HG03095 (cell line): Measurements from ENCODE around the gene CLK2.
"Not testable (repeated sequence)": the region's sequence is repeated elsewhere in the genome, so short reads cannot be mapped to it uniquely, and the experiment has no call there.

Experiments used
- ATAC-seq: cut with Tn5 transposase; IDR thresholded peaks from one replicate; pipeline ENCODE4 v1.9.1; 2021; ENCODE audit warnings: moderate library complexity; ENCODE audit not compliant: unreplicated experiment

The CLK2 gene

GRCh38 chr1:155269381-155269780, 3.9 kb downstream of the CLK2 start:
- ATAC-seq: no peak

GRCh38 chr1:155268630-155269029, 4.7 kb downstream of the CLK2 start:
- no peak for ATAC-seq

GRCh38 chr1:155267373-155267772, 5.9 kb downstream of the CLK2 start:
- ATAC-seq: no peak

GRCh38 chr1:155266553-155266952, 6.8 kb downstream of the CLK2 start:
- ATAC-seq: no peak

GRCh38 chr1:155263067-155263466, 10.2 kb downstream of the CLK2 start:
- no peak for ATAC-seq

- peak; percentile 88 for ATAC-seq
Observed at GRCh38 chr1:155261852-155262673, 11.2 kb downstream of the CLK2 start, which contains the start of gene SCAMP3. Gene SCAMP3 (minus strand): TSS chr1:155262360. CDS start chr1:155262151, 209 bp downstream.

GRCh38 chr1:155261493-155261851, 11.8 kb downstream of the CLK2 start:
- no peak for ATAC-seq

DNA sequence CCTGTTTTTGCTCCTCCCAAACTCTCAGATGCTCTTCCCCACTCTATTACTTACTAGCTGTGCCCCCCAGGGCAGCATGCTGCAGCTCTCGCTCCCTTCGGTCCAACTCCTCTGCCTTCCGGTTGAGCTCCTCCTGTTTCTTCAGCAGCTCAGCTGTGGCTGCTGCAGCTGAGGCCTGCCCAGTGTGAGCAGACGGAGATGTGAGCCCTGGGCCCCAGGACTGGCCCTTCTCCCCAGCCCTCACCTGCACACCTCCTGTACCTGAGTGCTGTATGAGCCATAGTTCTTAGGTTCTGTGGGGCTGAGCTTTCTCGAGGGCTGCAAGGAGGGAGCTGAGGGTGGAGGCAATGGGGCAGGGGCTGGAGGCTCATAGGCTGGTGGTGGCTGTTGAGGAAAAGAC, 13.0 kb downstream of the CLK2 start:
- ATAC-seq: no peak

- no peak for ATAC-seq
Observed at GRCh38 chr1:155256058-155256852, 17.0 kb downstream of the CLK2 start.

- ATAC-seq: peak; percentile 50
Observed at GRCh38 chr1:155255243-155256007, 17.9 kb downstream of the CLK2 start, which contains the start of gene ENTREP3. Gene ENTREP3 (minus strand): TSS chr1:155255483. CDS start chr1:155254877, 606 bp downstream.

DNA sequence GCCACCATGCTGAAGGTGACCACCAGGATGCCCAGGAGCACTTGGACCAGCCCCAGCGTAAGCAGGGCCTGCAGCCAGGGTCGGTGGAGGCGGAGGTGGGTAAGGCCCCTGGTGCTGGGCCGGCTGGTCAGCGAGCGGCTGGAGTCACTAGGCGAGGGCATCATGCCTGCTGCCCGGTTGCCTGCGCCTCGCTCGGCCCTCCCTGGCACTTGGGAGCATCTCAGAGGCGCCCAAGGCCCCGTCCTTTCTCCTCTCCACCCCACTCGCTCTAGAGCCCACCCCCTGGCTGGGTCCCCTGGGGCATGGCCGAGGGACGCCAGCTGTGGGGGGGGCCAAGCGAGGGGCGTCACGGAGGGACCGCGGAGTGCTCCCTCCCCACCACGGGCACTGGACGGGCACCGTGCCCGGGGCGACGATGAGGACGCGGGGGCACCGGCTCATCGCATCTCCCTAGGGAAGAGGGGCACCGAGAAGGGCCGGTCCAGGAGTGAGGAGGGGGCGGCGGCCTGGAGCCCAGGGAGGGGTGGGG, 18.5 kb downstream of the CLK2 start:
- peak; percentile 3 for ATAC-seq

- no peak for ATAC-seq
Observed at GRCh38 chr1:155254228-155254713, 19.0 kb downstream of the CLK2 start.

DNA sequence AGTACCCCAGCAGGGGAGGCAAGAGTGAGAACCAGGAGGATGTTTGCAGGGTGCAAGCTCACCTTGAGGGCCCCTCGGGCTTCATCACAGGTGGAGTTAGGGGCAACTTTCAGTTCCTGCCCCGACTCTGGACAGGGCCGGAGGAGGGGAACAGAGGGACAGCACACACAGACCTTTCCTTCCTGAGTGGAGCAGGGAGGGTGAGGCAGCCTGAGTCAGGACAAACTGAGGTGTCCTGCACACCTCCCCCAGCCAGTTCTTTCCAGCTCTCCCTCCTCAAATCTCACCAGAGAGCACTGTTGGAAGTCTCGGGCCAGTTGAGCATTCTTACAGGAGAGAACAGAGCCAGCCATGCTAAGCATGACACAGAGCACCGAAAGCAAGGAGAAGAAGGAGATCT, 19.5 kb downstream of the CLK2 start:
- ATAC-seq: no peak

- ATAC-seq: no peak
Observed at GRCh38 chr1:155253208-155253607, 20.1 kb downstream of the CLK2 start.

GRCh38 chr1:155251566-155251965, 21.7 kb downstream of the CLK2 start:
- no peak for ATAC-seq

- peak; percentile 70 for ATAC-seq
Observed at GRCh38 chr1:155250633-155251449, 22.5 kb downstream of the CLK2 start.

DNA sequence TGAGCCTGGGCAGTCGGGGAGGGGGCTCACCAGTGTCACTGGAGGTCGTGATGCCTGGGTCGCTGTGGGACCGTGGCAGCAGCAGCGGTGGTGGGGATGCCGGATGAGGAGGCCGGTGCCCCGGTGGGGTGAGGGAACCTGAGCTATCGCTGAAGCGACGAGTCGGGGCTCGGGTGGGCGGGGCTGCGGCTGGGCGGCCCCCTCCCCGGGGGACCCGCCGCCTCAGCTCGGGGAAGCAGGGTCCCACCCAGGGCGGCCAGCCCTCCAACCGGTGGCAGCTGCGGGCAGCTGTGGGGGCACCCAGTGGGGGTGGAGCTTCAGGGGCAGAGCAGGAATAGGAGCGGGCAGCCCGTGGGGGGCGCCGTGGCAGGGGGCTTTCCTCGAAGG, 23.1 kb downstream of the CLK2 start:
- no peak for ATAC-seq

DNA sequence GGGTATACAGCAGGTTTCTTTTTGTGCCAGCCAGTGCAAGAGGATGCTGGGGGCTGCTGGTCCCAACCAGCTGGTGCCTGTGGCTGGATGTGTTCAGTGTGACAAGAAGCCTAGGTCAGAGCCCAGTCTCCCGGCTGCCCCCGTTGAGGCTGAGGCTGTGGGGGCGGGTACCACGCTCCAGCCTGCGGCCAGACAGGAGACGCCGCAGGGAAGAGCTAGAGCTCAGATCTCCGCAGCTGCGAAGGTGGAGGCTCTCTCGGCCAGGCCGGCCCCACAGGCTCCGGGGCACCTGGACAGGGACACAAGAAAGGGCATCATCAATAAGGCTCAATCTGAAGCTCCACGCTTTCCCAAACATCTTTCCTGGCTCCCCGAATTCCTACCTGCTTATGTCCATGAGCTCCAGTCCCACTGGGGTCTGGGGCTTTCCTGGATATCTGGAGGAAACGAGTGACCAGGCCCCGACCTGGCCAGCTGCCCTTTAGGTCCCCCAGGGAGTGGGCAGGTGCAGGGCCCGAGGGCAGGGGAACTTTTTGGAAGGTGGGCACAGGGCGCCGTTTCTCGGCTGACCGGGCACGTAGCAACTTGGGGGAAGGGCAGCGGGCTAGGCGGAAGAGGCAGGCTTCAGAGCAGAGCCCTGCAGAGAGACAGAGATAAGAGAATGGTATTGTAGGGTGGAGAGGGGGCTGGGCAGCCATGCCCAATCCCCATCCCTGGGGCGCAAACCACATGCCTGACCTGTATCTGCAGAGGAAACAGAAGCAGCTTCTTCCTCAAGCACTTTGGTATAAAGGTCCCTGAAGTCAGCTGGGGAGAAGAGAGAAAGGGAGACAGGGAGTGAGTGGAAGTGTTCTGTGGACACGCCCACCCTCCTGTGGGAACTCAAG, 25.4 kb downstream of the CLK2 start:
- ATAC-seq: no peak

- ATAC-seq: not testable (repeated sequence)
Observed at GRCh38 chr1:155246796-155247195, 26.5 kb downstream of the CLK2 start.
